K562 (cell line): ENCODE data around the gene ZNF566. TPM values are rescaled to one million over a fixed set of nuclear protein-coding genes. Genes with fewer than 3 reads are reported as not detected.

Experiments
- ATF1 ChIP-seq, 2 experiments: fragments of 450-650 bp in 1 of 2; IDR thresholded peaks; 2 replicates each; pipeline ENCODE4 v1.6.1; 2016; ENCODE audit warnings: missing compliant biosample characterization in 1 of 2, missing genetic modification characterization in 1 of 2
- DIDO1 ChIP-seq: fragments of 450-650 bp; IDR thresholded peaks from 2 replicates; pipeline ENCODE4 v1.6.1; 2016; ENCODE audit warnings: low read depth, missing biosample characterization, missing genetic modification characterization
- EP300 ChIP-seq: IDR thresholded peaks from 2 replicates; pipeline ENCODE4 v1.6.1; 2012; ENCODE audit warnings: low read length, improper control_type of control experiment
- FOXA1 ChIP-seq: fragments of 450-650 bp; IDR thresholded peaks from 2 replicates; pipeline ENCODE4 v1.6.1; 2016; ENCODE audit warnings: mild to moderate bottlenecking, borderline replicate concordance
- FOXJ2 ChIP-seq: fragments of 200-800 bp; sonication (Bioruptor generic); IDR thresholded peaks from 2 replicates; pipeline ENCODE4 v1.6.1; 2016; ENCODE audit warnings: missing genetic modification characterization, missing compliant biosample characterization
- GABPA ChIP-seq: fragments of 200-800 bp; sonication (Bioruptor generic); conservative IDR thresholded peaks from 2 replicates; pipeline ENCODE4 v1.6.1; 2016; ENCODE audit warnings: low read depth, missing genetic modification characterization, missing compliant biosample characterization
- HDAC2 ChIP-seq: fragments of 450-650 bp; IDR thresholded peaks from 2 replicates; pipeline ENCODE4 v1.6.1; 2016; ENCODE audit warnings: mild to moderate bottlenecking
- HIVEP1 ChIP-seq: fragments of 250-450 bp; sonication (Bioruptor Pico); IDR thresholded peaks from 2 replicates; pipeline ENCODE4 v1.4.0; 2020; ENCODE audit warnings: mild to moderate bottlenecking
- MEIS2 ChIP-seq: fragments of 450-650 bp; IDR thresholded peaks from 2 replicates; pipeline ENCODE4 v1.6.1; 2014; ENCODE audit warnings: mild to moderate bottlenecking; ENCODE audit not compliant: partially characterized antibody
- NONO ChIP-seq, 2 experiments: fragments of 200-400 bp in 1 of 2; fragments of 450-650 bp in 1 of 2; formaldehyde crosslinking in 1 of 2; IDR thresholded peaks; 2 replicates each; pipeline ENCODE4 v1.6.1; 2017; ENCODE audit warnings: low read depth in 2 of 2, mild to moderate bottlenecking in 2 of 2, moderate library complexity in 2 of 2, low read length in 1 of 2
- PURB ChIP-seq: sonication (generic); formaldehyde crosslinking; IDR thresholded peaks from 2 replicates; pipeline ENCODE4 v1.9.0; 2021; ENCODE audit warnings: low read depth, mild to moderate bottlenecking, missing genetic modification reagents
- SREBF1 ChIP-seq: fragments of 150-350 bp; IDR thresholded peaks from 2 replicates; pipeline ENCODE4 v1.6.1; 2014; ENCODE audit warnings: antibody characterized with exemption, low read depth, low read length, borderline replicate concordance
- TEAD2 ChIP-seq: fragments of 450-650 bp; IDR thresholded peaks from 2 replicates; pipeline ENCODE4 v1.6.1; 2016; ENCODE audit warnings: missing genetic modification characterization, control low read depth, missing compliant biosample characterization
- ZEB2 ChIP-seq: fragments of 450-650 bp; IDR thresholded peaks from 2 replicates; pipeline ENCODE4 v1.6.1; 2016
- ZKSCAN8 ChIP-seq: fragments of 200-800 bp; sonication (Bioruptor generic); IDR thresholded peaks from 2 replicates; pipeline ENCODE4 v1.6.1; 2016; ENCODE audit warnings: missing genetic modification characterization, missing compliant biosample characterization
- ZNF124 ChIP-seq: sonication (generic); formaldehyde crosslinking; IDR thresholded peaks from 2 replicates; pipeline ENCODE4 v1.8.1; 2022; ENCODE audit warnings: missing genetic modification reagents
- ZNF133 ChIP-seq: fragments of 250-450 bp; sonication (Bioruptor Pico); IDR thresholded peaks from 2 replicates; pipeline ENCODE4 v1.4.0; 2020; ENCODE audit warnings: mild to moderate bottlenecking
- ZNF551 ChIP-seq: fragments of 250-450 bp; sonication (Bioruptor Pico); IDR thresholded peaks from 2 replicates; pipeline ENCODE4 v1.5.0; 2021; ENCODE audit warnings: mild to moderate bottlenecking, moderate library complexity
- polyA plus RNA-seq, 8 experiments: library from polyadenylated mRNA; depleted of rRNA in 4 of 8; stranded (reverse) in 5 of 8; unstranded in 3 of 8; fragments of >200 nt; fragmentation: Nextera tagmentation in 2 of 8; fragmentation: Illumina TruSeq in 1 of 8; extraction: Ambion mirVana in 2 of 8; extraction: Trizol in 1 of 8; gene quantifications; 2 replicates each; pipeline versions ENCODE4 v1.2.1 to v1.2.3, GENCODE V29; 2011 to 2014; ENCODE audit warnings: inconsistent platforms in 1 of 8, missing spikeins in 1 of 8
- total RNA-seq, 7 experiments: library from RNA; depleted of rRNA in 6 of 7; stranded (reverse); fragments of >200 nt in 6 of 7; fragmentation: Illumina TruSeq in 2 of 7; extraction: Trizol in 2 of 7; gene quantifications; 2 replicates each; pipeline versions ENCODE4 v1.2.1 to v1.2.3, GENCODE V29; 2011 to 2021; ENCODE audit warnings: low replicate concordance in 1 of 7
- TF ChIP-seq, protein P1 (sequence below): fragments of 250-450 bp; sonication (Bioruptor Pico); IDR thresholded peaks from 2 replicates; pipeline ENCODE4 v1.4.0; 2020; ENCODE audit warnings: mild to moderate bottlenecking, moderate library complexity
- TF ChIP-seq, protein P2 (sequence below), 3 experiments: fragments of 200-800 bp in 1 of 3; fragments of 250-450 bp in 1 of 3; fragments of 450-650 bp in 1 of 3; sonication (Bioruptor Pico) in 1 of 3; sonication (Bioruptor generic) in 1 of 3; formaldehyde crosslinking in 1 of 3; IDR thresholded peaks; 2 replicates each; pipeline versions ENCODE4 v1.6.1 to v1.8.0; 2016 to 2022; ENCODE audit warnings: mild to moderate bottlenecking in 2 of 3, missing genetic modification characterization in 2 of 3, missing compliant biosample characterization in 1 of 3, moderate library complexity in 1 of 3
- TF ChIP-seq, protein P3 (sequence below): fragments of 450-650 bp; conservative IDR thresholded peaks from 2 replicates; pipeline ENCODE4 v1.6.1; 2016; ENCODE audit warnings: missing genetic modification characterization, low read depth, mild to moderate bottlenecking, missing compliant biosample characterization, moderate library complexity

The ZNF566 gene
- total and polyA plus RNA-seq, 9 of the 15 experiments (the other 6 are each of a cell fraction or from before 2014, with no cell fraction given), result 5.5 to 11.4 (median 9.7) TPM

DNA sequence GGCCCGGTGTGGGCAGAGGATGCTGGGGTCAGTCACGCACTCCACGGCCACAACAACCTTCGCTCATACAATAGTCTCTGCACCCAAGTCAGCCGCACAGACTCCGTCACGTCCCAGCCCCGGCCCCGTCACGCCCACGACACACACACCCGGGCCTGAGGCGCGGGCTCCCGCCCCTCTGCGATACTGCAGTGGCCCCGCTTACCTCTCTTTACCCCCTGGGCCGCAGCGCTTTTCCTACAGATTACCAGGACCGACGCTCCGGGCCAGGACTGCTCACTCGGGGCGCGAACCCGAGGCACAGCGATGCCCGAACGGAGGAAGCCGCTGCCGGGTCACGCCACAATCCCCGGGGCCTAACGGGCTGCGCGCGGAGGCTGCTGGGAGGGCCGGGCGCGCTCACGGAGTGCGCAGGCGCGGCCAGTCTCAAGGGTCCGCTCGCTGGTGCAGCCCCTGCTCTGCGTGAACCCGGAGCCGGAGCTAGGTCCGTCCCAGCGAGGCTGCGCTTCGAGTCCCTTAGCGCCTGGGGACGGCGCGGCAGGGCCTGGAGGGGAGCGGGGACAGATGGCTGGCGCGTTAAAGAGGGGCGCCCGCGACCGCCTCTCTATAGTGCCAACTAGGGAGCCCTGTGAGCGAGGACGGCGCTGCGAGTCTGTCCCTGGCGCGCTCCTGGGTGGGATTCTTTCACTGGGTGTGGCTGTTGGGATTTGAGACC is 70.9 kb downstream of the ZNF566 start, which contains the start of gene ZFP82 (continued):
- TF ChIP-seq, protein P1, sequence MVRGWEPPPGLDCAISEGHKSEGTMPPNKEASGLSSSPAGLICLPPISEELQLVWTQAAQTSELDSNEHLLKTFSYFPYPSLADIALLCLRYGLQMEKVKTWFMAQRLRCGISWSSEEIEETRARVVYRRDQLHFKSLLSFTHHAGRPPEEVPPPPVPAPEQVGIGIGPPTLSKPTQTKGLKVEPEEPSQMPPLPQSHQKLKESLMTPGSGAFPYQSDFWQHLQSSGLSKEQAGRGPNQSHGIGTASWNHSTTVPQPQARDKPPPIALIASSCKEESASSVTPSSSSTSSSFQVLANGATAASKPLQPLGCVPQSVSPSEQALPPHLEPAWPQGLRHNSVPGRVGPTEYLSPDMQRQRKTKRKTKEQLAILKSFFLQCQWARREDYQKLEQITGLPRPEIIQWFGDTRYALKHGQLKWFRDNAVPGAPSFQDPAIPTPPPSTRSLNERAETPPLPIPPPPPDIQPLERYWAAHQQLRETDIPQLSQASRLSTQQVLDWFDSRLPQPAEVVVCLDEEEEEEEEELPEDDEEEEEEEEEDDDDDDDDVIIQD (CRISPR knock-in tag), result no peak
- TF ChIP-seq TEAD2 (tag), result no peak
- TF ChIP-seq ATF1 (CRISPR knock-in tag; IDR thresholded peaks at IDR 0.05), result no peak
- peak; percentile 64 for TF ChIP-seq ATF1 (tag; IDR thresholded peaks at IDR 0.05)
- TF ChIP-seq HDAC2, result no peak
- no peak for TF ChIP-seq DIDO1 (tag)
- no peak for TF ChIP-seq NONO (IDR thresholded peaks at IDR 0.05; ENCODE audit: low read depth in 2 of 2, low read length in 1 of 2)
- TF ChIP-seq ZNF551, result no peak
- TF ChIP-seq, protein P2, sequence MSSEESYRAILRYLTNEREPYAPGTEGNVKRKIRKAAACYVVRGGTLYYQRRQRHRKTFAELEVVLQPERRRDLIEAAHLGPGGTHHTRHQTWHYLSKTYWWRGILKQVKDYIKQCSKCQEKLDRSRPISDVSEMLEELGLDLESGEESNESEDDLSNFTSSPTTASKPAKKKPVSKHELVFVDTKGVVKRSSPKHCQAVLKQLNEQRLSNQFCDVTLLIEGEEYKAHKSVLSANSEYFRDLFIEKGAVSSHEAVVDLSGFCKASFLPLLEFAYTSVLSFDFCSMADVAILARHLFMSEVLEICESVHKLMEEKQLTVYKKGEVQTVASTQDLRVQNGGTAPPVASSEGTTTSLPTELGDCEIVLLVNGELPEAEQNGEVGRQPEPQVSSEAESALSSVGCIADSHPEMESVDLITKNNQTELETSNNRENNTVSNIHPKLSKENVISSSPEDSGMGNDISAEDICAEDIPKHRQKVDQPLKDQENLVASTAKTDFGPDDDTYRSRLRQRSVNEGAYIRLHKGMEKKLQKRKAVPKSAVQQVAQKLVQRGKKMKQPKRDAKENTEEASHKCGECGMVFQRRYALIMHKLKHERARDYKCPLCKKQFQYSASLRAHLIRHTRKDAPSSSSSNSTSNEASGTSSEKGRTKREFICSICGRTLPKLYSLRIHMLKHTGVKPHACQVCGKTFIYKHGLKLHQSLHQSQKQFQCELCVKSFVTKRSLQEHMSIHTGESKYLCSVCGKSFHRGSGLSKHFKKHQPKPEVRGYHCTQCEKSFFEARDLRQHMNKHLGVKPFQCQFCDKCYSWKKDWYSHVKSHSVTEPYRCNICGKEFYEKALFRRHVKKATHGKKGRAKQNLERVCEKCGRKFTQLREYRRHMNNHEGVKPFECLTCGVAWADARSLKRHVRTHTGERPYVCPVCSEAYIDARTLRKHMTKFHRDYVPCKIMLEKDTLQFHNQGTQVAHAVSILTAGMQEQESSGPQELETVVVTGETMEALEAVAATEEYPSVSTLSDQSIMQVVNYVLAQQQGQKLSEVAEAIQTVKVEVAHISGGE (CRISPR knock-in tag; IDR thresholded peaks at IDR 0.05), result 0 out of 6 replicates have a peak, but pooled peaks of 1 of the 3 experiments have one; percentile 27
- TF ChIP-seq ZKSCAN8, result no peak
- no peak for TF ChIP-seq PURB
- no peak for TF ChIP-seq ZNF133
- 0 out of 2 replicates have a peak, but pooled peaks have one; percentile 24 for TF ChIP-seq SREBF1
- TF ChIP-seq, protein P3, sequence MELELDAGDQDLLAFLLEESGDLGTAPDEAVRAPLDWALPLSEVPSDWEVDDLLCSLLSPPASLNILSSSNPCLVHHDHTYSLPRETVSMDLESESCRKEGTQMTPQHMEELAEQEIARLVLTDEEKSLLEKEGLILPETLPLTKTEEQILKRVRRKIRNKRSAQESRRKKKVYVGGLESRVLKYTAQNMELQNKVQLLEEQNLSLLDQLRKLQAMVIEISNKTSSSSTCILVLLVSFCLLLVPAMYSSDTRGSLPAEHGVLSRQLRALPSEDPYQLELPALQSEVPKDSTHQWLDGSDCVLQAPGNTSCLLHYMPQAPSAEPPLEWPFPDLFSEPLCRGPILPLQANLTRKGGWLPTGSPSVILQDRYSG (tag), result no peak
- TF ChIP-seq GABPA (tag), result no peak
- TF ChIP-seq MEIS2, result peak; percentile 13
- TF ChIP-seq ZEB2, result no peak
- no peak for TF ChIP-seq EP300
- no peak for TF ChIP-seq ZNF124 (CRISPR knock-in tag)
- TF ChIP-seq FOXJ2 (tag), result no peak
- no peak for TF ChIP-seq FOXA1
- TF ChIP-seq HIVEP1 (CRISPR knock-in tag), result no peak
